HG02885 (cell line): ENCODE data around the gene DUSP9.
"Not testable (repeated sequence)": the region's sequence is repeated elsewhere in the genome, so short reads cannot be mapped to it uniquely, and the experiment has no call there.

Source experiments
- ATAC-seq: cut with Tn5 transposase; IDR thresholded peaks from one replicate; pipeline ENCODE4 v1.9.1; 2021; ENCODE audit warnings: mild to moderate bottlenecking; ENCODE audit not compliant: unreplicated experiment, poor library complexity

The DUSP9 gene

DNA sequence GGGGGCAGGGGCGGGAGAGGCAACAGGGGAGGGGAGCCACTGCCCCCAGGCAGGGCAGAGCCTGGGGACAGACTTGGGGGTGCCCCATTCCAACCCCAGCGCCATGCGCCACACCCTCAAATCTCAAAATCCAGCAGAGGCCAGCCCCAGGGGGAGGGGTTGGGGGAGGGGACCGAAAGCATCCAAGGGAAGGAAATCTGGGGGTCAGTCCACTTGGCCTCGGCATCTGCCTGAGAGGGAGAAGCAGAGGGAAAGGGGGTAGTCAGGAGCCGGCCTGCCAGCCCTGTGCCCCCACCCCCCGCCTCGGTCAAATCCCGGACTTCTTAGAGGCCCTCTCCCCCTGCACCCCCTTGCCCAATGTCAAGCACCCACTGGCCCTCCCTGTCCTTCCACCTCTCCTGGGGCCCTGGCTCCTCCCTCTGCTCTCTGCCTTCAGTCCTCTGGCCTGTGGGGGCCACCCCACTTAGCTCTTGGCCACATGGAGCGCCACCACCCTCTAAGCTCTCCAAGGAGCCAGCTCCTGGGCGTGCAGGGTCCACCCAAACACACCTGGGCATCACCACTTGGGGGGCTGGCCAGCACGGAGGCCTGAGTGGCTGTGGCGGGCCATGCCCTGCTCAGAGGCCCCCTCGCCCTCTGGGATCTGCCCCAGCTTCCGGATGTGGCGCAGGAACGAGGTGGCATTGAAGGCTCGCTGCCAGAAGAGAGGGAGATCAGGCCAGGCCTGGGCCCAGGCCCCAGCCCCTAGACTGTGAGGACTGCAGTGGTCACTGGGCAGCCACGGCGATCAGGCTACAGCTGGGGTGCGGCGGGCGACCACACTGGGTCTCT is 23.1 kb downstream of the DUSP9 start:
- ATAC-seq, result no peak

DNA sequence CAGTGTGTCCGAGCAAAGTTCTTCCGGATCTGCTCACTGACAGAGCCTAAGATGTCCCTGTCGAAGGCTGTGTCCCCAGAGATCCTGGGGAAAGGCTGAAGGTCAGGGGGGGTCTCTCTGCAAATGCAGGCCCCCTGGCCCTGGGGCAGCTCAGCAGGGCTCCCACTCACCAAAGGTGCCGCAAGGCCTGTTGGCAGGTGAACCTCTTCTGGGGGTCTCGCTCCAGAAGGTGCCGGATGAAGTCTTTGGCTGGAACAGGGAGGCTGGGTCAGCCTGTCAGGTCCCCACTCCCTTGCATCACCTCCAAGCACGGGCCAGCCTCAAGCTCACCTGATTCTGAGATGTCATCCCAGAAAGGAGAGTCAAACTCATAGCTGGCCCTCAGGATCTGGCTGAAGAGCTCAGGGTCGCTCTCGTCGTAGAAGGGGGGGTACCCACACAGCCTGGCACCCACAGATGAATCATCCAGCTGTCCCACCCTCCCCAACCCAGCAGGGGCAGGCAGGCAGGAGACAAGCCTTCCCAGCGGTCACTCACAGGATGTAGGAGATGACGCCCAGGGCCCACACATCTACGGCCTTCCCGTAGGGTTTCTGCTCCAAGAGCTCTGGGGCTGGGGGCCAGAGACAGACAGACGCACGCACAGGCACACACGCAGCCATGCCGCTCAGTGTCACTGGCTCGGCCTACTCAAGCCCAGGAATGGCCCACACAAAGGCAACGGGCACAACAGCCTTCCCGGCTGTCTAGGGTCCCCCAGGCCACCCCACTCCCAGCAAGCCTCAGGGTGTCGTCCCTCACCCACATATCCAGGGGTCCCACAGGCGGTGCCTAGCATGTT is 24.0 kb downstream of the DUSP9 start:
- ATAC-seq, result no peak

DNA sequence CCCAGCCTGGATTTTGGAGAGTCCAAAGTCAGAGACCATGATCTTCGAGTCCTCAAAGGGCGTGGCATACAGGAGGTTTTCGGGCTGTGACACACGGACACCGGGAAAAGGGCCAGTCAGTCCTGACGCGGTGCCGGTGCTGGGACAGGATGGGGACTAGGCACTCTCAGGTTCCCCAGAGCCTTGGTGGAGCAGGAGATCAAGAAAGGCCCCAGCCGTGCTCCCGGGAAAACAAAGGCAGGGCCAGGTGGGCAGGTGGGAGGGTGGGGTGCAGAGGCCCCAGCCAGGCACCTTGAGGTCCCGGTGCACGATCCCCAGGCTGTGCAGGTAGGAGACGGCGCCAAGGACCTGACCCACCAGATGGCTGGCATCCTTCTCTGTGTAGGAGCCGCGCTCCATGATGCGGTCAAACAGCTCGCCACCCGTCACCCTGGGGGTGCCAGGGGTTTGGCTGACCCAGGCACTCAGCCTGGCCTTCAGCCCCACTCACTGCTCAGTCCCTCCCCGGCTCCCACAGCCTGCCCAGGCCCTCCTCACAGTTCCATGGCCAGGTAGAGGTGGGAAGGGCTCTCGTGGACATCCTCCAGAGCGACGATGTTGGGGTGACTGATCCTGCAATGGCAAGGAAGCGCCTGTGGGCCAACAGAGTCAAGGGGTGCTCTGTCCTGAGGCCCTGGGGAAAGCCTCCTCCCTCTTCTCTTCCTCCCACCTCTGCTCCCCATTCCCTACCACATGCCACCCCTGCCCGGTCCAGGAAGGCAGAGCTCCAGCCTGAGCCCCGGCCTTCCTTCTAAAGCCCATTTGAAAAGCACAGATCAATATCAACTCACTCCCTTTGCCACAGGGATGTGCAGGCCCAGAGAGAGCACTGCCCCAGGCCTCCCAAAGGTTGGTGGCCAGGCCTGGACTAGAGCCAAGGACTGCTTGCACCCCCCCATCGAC is 24.9 kb downstream of the DUSP9 start:
- no peak for ATAC-seq

DNA sequence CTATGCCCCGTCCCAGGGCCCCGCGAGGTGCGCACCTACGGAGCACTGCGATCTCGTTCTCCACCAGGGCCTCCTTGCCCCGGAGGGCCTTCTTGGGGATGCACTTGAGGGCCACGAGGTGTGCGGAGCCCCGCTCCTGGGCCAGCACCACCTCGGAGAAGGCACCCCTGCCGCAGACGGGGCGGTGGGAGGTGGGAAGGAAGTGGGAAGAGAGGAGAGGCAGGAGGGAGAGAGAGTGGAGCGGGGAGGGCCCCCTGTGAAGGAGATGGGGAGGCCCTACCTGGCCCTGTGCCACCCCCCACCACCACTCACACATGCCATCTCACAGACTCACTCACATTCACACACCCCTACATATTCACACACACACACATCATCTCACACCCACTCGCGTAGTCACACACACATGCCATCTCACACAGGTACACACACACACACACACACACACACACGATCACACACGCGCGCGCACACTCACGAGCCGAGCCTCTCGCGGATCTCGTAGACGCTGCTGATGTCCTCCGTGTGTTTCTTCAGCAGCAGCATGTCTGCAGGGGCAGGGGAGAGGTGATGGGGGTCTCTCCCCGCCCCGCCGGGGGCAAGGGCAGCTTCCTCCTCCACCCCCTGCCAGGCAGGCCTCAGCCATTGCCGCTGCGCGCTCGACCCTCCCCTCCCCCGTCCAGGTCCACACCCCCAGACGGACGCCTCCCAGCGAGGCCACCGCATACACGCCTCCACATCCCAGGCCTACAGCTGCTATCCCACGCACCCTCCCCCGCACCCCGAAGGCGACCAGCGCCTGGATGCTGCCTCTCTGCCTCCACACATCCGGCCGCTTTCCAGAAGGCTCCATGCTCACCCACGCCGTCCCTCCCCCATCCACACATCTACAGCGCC is 25.8 kb downstream of the DUSP9 start:
- no peak for ATAC-seq

DNA sequence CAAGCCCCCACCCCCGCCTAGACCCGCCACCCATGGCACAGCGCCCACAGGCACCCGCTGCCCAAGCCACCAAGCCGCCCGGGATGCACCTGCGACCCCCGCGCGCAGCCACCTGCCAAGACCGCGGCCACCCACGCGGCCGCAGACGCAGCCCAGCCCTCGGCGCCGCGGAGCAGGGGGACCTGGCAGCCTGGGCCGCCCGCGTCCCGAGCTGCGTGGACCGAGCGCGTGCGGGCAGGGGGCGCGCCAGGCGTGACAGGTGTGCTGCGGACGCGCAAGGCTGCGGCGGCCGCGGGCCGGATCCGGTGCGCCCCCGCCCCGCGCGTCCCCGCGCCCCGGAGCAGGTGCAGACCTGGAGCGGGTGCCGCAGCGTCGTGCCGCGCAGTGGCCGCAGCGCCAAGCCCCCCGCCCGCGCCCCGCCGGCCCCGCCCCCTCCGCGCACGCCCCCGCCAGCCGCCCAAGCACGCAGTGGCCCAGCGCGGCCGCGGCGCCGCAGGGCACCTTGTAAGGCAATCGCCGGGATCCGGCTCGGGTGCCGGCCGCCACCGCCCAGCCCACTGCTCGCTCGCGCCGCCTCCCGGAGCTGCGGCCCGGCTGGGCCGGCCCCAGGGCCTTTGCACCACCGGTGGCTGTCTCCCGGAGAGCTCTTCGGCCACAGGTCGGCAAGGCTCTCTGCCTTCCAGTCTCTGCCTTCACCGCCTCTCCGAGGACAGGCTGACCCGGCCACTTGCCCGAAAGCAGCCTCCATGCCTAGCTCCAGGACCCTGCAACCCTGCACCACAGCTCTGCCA is 26.6 kb downstream of the DUSP9 start, which contains the start of gene PNCK:
PNCK (minus strand) TSS at position 386 of the 791 bp plus-strand sequence. CDS start 737 bp downstream, outside the sequence.
- no peak for ATAC-seq

DNA sequence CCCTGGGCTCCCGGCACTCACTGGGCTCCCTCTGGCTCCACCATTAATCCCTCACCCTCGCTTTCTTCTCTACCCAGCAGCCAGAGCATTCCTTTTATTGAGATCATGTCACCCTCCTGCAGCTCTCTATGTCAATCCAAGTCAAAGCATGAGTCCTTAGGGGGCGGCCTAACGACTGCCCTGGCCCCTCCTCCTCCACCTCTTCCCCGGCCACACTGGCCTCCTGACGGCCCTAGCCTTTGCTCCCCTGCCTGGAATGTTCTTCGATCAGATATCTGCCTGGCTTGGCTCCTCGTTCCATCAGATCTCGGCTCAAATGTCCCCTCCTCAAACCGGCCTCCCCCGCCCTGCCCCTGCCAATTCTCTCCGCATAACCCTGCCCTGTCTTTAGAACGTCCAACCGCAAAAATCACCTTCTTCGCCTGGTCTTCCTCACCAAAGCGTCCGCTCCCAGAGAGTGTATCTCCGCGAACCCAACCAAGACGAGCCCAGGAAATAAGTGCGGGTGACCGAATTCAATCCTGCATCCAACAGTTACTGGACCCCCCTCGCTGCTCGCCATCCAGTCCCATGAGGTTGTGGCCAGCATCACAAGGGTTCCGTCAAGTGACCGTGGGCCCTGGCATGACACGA is 27.3 kb downstream of the DUSP9 start:
- no peak for ATAC-seq

DNA sequence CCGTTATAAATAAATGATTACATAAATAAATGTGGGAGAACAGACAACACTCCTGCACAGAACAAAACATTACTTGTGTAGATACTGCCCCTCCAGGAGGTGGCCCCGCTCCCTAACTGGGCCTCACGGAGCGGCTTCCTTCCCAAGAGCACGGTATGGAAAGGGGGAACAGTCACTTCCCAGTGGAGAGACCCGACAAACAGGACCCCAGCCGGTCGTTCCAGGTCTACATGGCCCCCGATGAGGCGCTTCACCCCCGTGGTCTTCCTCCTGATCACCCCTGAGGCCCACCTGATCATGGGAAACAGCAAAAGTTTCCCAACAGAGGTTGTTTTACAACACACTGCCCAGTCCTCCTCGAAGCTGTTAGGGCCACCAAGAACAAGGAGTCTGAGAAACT is 34.2 kb downstream of the DUSP9 start:
- no peak for ATAC-seq

DNA sequence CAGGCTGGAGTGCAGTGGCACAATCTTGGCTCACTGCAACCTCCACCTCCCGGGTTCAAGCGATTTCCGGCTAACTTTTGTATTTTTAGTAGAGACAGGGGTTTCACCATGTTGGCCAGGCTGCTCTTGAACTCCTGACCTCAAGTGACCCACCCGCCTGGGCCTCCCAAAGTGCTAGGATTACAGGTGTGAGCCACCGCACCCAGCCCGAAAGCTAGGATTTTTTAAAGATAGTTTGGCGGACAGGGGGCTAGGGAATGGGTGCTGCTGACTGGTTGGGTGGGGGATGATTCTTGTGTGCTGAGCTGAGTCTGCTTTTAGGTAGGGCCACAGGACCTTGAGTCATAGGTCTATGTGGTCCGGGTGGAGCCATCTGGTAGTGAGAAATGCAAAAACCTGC is 36.5 kb downstream of the DUSP9 start:
- ATAC-seq, result not testable (repeated sequence)

DNA sequence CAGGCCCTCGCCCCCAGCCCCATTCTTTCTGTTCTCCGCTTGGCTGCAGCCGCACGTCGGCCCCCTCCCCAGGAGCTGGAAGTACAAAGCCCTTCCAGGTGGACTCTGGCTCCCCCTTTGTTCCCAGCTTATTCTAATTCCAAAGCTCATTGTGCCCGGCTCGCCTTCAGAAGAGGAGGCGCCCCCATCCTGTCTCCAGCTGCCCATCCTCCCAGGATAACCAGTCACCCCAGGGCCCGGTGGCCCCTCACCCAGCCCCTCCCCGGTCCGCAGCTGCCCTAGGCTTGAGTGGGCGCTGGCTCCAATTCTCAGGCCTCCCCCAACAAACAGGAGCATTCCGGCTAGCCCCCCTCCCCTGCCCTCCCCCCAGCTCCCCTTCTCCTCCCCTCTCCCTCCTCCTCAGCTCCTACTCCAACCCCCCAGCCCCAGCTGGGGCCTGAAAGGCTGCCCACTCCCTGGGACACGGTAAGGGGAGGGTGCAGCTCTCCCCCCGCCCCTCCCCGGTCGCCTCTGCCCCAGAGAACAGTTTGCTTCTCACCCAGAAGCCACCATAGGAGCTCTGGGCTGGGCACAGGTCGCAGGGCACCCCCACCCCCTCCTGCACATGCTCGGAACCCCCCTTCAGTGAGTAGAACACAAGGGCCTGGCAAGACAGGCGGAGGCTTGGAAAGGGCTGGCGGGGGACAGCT is 37.6 kb downstream of the DUSP9 start:
- ATAC-seq, result no peak

DNA sequence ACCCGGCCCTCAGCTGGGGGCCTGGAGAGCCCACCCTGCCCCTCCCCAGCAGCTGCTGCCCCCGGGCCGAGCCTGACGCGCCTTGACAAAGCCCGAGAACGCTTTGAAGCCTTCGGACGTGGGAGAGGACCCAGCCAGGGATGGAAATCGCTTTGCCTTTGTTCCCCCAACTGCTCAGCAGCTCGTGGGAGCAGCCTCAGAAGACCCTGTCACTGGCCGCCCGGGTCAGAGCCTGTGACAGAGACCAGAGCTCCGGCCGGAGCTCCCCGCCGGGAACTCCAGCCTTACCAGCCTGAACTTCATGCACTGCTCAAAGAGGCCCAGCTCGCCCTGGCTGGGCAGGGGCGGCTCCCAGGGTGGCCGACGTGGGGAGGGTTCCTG is 38.1 kb downstream of the DUSP9 start:
- no peak for ATAC-seq

DNA sequence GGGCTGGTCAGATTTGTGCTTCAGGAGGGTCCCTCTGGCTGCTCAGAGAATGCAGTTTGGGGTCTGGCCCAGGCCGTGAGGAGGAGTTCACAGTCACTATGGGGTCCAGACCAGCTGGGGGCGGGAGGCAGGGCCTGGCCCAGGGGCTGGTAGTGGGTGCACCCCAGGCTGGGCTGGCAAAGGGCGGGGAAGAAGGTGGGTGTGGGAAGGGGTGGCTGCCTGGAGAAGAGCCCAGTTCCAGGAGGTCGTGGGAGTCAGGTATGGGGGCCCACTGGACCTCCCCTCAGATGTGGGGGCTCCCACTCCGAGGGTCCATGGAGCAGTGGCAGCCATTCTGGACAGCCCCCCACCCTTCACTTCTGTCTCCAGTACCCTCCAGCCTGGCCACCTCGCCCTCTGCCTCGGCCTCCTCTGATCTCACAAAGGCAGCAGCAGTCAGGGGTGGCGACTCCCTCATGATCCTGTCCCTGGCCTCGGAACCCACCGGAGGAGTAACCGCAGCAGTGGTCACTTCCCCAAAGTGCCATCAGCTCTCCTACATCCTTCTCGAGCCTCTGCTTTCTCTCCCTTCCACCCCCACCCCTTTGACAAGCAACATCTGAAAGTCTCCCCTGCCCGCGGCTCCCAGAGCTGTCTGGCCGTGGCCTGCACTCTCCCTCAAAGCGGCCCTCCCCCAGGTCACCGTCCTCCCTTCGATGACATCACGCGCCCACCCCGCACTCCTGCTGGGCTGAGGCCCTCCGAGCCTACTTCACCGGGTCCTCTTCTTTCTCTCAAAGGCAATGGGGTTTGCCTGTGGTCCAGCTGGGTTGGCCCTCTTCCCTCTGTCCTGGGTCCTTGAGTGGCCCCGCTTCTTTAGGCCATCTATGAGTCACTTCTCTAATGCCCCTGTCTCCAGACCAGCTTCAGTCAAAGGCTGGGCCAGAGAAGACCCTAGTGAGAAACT is 39.0 kb downstream of the DUSP9 start:
- no peak for ATAC-seq

DNA sequence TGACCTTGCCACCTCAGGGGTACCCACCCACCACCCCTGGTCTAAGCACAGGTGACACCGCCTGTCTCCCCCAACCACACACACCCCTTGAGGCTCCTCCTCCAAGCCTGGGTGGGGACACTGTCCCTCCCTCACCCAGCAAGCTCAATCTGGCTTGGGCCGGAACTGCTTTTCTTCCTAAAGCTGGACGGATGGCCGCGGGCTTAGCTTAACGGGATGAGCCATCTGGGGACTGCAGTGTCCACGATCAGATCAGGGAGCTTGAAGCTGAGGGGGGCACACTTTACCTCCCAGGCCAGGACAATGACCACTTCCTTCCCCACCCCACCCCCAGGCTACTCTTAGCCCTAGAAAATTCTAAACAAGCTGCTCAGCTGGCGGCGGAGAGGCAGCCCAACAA is 39.7 kb downstream of the DUSP9 start:
- ATAC-seq, result no peak

DNA sequence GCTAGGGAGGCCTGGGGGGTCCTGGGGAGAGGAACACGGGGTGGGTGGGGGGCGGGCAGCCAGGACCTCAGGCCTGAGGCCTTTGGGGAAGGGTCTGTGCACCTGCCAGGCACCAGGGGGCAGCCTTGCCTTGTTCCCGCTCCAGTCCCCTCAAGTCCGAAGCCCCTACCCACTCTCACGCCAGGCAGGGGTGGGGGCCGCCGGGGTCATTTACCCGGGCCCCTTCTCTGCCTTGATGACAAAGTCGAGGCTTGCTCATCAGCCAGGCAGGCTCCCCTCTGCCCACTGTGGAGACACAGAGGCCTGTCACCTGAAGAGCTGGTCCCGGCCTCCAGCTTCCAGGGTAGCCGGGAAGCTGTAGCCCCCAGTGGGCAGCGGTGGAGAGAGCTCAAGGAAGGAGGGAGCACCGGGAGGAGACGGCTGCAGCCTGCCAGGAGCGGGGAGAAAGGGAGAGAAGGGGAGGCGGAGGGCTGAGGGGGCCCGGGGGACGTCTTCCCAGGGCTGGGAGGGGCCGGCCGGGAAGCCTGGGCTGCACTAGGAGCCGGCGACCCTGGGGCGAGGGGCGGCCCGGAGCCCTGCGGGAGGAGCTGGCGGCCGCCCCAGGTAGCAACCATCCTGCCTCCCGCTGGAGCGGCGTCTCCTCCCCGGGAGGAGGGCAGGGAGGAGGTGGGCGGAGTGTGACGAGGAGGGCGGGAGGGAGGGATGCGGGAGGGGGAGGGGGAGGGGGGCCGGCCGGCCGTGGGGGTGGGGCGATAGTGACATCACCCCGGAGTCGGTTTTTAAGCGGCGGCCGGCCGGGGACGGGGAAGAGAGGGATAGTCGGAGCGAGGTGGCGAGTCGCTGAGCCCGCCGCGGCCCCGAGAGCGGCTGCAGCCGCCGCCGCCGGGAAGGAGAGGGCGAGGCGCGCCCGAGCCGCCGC is 40.4 kb downstream of the DUSP9 start, which contains the start of gene SLC6A8:
SLC6A8 (plus strand) TSS at position 806 of the 919 bp plus-strand sequence. CDS start 649 bp downstream, outside the sequence.
- no peak for ATAC-seq

DNA sequence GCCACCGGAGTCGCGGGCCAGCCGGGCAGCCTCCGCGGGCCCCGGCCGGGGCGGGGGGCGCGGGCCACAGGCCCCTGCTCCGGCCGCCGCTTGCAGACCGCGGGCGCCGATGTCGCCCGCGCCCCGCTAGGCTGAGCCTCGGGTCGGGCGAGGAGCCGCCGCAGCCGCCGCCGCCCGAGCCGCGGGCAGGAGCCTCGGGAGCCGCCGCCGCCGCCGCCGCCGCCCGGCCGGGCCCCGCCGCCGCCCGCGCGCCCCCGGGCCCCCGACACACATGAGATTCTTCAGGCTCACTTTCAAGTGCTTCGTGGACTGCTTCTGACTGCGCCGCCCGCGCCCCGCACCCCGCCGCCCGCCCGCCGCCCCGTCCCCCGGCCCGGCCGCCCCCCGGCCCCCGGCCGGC is 41.1 kb downstream of the DUSP9 start:
- no peak for ATAC-seq

DNA sequence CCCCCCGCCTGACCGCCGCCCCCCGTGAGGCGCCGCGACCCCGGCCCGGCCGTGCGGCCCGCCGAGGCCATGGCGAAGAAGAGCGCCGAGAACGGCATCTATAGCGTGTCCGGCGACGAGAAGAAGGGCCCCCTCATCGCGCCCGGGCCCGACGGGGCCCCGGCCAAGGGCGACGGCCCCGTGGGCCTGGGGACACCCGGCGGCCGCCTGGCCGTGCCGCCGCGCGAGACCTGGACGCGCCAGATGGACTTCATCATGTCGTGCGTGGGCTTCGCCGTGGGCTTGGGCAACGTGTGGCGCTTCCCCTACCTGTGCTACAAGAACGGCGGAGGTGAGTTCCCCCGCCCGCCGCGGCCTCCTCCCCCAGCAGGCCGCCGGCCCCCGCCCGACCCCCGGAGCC is 41.5 kb downstream of the DUSP9 start:
- ATAC-seq, result no peak
